GM12891 (cell line): ENCODE measurements around the gene TAC1. TPM values are rescaled to one million over a fixed set of nuclear protein-coding genes. Genes with fewer than 3 reads are reported as not detected.

Source experiments
- DNase-seq: peaks from one replicate; pipeline ENCODE4 v3.0.0; 2011; ENCODE audit warnings: low spot score; ENCODE audit not compliant: insufficient read length
- FAIRE-seq: peaks from 2 replicates; lab custom pipeline; 2011; peaks lifted over from hg19 to GRCh38; lab: Jason Lieb, UNC
- PAX5 ChIP-seq: IDR thresholded peaks from 2 replicates; pipeline ENCODE4 v1.6.1; 2011; ENCODE audit warnings: low read length, moderate library complexity, mild to moderate bottlenecking; ENCODE audit not compliant: insufficient read depth, severe bottlenecking
- POLR2A ChIP-seq: IDR thresholded peaks from 2 replicates; pipeline ENCODE4 v1.6.1; 2011; ENCODE audit warnings: low read depth, low read length, control low read depth
- POLR2AphosphoS5 ChIP-seq: IDR thresholded peaks from 2 replicates; pipeline ENCODE4 v1.6.1; 2011; ENCODE audit warnings: low read depth, low read length, control low read depth
- POU2F2 ChIP-seq: IDR thresholded peaks from 2 replicates; pipeline ENCODE4 v1.6.1; 2011; ENCODE audit warnings: low read depth, mild to moderate bottlenecking, control low read depth, low read length, moderate library complexity
- SPI1 ChIP-seq: IDR thresholded peaks from 2 replicates; pipeline ENCODE4 v1.6.1; 2011; ENCODE audit warnings: low read depth, low read length, control low read depth
- TAF1 ChIP-seq: IDR thresholded peaks from 2 replicates; pipeline ENCODE4 v1.6.1; 2011; ENCODE audit warnings: low read depth, low read length, control low read depth
- polyA plus RNA-seq: library from polyadenylated mRNA; unstranded; fragments of >200 nt; gene quantifications from one replicate; pipeline ENCODE4 v1.2.1, GENCODE V29; 2012; ENCODE audit warnings: low read depth, missing spikeins, inconsistent platforms; ENCODE audit not compliant: missing spikeins

TAC1 gene, protein sequence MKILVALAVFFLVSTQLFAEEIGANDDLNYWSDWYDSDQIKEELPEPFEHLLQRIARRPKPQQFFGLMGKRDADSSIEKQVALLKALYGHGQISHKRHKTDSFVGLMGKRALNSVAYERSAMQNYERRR
- not detected for polyA plus RNA-seq

DNA sequence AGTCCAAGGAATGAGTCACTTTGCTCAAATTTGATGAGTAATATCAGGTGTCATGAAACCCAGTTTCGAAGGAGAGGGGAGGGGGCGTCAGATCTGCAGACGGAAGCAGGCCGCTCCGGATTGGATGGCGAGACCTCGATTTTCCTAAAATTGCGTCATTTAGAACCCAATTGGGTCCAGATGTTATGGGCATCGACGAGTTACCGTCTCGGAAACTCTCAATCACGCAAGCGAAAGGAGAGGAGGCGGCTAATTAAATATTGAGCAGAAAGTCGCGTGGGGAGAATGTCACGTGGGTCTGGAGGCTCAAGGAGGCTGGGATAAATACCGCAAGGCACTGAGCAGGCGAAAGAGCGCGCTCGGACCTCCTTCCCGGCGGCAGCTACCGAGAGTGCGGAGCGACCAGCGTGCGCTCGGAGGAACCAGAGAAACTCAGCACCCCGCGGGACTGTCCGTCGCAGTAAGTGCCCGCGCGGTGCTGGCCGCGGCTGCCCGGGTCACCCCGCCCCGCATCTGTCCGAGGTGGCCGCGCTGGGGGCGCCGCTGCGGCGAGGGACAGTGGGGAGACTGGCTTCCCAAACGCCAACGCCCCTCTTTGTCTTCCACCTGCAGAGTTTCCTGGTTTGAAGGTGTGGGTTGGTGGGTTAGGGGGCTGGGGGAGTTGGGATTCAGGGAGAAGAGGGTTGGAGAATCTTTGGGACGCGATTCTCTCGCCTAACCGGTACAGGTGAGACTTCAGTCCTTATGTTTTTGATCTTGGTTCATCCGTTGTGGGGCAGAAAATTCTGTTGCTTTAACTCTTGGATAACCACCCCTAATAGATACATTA, at the start of gene TAC1:
TSS of gene TAC1 (plus strand) at position 351 of the 829 bp plus-strand sequence. CDS start 527 bp downstream, outside the sequence.
- no peak for TF ChIP-seq POU2F2
- DNase-seq = no peak
- no peak for FAIRE-seq

DNA sequence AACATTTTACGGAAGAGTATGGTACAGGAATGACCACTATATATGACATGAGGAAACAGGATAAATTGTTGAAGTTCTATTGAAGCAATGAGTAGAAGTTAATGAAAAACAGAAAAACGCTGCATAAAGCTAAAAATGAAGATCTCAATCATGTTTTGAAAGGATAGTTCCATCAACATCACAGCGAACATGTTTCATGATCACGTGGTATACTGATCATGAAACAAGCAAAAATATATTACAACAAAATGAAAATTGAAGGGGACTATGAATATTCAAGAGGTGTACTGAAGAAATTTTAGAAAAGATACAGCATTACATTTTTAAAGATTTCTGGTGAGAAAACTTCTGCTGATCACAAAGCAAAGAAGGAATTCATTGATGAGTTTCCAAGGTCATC, 45.9 kb upstream of the TAC1 start:
- TF ChIP-seq POLR2AphosphoS5 (no peak), PAX5 (no peak), POU2F2 (no peak), TAF1 (no peak), POLR2A (no peak), SPI1 (no peak)
- DNase-seq (no peak), FAIRE-seq (no peak)

DNA sequence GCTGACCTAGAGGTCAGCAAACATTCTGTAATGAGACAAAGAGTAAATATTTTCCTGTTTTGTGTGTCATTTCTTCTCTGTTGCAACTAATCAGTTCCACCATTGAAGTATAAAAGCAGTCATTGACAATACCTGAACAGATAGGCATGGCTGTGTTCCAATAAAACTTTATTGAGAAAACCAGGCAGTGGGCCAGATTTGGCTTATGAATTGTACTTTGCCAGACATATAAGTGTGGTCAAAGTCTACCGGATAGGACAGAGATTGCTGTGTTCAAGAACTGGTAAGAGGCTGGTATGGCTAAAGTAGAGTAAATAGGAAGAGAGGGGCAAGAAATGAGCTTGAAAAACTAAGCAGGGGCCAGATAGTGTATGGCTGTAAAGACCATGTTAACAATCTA, 38.3 kb upstream of the TAC1 start:
- no peak for TF ChIP-seq POLR2AphosphoS5
- DNase-seq (no peak), FAIRE-seq (no peak)

DNA sequence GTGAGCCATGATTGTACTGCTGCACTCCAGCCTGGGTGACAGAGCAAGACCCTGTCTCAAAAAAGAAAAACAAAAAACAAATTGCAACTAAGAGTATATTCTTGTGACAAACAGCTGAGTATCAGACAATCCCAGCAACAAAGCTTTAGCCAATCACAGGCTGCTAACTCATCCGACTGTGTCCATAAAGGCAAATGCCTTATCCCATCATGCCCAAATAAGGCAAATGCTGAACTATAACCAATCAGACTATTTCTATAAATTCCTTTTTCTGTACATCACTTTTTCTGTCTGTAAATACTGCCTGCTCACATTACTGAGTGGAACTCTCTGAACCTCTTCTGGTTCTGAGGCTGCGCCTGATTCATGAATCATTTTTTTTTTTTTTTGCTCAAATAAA, 37.5 kb upstream of the TAC1 start:
- DNase-seq = no peak
- FAIRE-seq = no peak
- no peak for TF ChIP-seq POLR2A
- no peak for TF ChIP-seq SPI1

DNA sequence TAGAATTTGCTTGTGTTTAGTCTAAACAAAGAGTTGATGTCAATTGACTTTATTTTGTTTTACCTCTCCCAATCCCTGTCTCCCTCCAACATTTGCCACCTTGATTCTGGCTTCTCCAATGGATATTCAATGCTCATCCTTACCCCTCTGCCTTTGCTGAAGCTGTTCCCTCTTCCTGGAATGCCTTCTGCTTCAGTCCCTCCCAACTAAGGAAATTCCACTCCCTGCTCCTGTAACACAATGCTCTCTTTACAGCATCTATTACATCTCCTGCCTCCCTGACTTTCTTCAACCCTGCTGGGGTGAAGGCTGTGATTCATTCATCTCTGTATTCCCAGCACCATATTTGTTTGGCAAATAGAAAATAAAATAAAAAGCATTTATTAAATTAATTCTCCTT, 34.5 kb upstream of the TAC1 start:
- no peak for FAIRE-seq
- TF ChIP-seq POLR2A (no peak), POLR2AphosphoS5 (no peak), PAX5 (no peak), SPI1 (no peak), TAF1 (no peak), POU2F2 (no peak)

DNA sequence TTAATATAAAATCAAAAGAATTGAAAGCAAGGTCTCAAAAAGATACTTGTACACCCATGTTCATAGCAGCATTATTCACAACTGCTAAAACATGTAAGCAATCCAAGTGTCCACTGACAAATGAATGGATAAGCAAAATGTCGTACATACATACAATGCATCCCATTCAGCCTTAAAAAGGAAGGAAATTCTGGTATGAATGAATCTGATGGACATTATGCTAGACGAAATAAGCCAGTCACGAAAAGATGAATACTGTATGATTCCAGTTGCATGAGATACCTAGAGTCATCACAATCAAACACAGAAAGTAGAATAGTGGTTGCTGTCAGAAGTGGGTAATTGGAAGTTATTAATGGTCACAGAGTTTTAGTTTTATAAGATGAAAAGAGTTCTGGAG, 9.5 kb upstream of the TAC1 start:
- DNase-seq (no peak), FAIRE-seq (no peak)
- no peak for TF ChIP-seq POLR2A
- TF ChIP-seq PAX5 = no peak
- TF ChIP-seq SPI1 = no peak
- TF ChIP-seq POLR2AphosphoS5 = no peak
- TF ChIP-seq POU2F2 = no peak
- no peak for TF ChIP-seq TAF1

More for the DNA sequence above, 34.5 kb upstream of the TAC1 start:
- DNase-seq = no peak

DNA sequence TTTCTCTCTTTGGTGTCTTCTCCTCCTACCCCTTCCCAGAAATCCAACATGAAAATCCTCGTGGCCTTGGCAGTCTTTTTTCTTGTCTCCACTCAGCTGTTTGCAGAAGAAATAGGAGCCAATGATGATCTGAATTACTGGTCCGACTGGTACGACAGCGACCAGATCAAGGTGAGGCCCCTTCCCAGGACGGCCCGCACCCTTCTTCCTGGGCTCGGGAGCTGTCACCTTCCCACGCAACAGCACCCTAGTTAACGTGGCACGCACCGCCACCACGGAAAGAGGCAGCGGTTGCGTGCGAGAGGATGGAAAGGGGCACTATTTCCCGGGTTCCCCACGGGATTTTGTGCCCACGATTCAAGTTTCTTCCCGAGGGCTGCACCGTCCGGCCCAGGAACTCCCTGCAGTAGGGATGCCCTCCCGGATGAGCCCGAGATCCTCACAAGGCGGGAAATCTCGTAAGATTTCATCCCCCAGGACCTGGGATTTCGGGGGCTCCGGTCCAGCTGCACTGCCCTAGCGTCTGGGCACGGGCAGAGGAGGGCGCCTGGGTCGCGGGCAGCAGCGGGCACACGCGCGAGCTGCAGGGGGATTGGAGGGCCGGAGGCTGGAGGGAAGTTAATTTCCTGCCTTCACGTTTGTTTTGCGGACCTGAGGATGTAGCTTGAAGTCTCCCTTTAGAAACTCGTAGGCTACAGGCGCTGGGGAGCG, 834 bp downstream of the TAC1 start:
- FAIRE-seq = no peak
- DNase-seq = no peak
- no peak for TF ChIP-seq SPI1
- no peak for TF ChIP-seq POU2F2
- TF ChIP-seq PAX5 = no peak
- no peak for TF ChIP-seq POLR2AphosphoS5
- no peak for TF ChIP-seq POLR2A
- TF ChIP-seq TAF1 = no peak

DNA sequence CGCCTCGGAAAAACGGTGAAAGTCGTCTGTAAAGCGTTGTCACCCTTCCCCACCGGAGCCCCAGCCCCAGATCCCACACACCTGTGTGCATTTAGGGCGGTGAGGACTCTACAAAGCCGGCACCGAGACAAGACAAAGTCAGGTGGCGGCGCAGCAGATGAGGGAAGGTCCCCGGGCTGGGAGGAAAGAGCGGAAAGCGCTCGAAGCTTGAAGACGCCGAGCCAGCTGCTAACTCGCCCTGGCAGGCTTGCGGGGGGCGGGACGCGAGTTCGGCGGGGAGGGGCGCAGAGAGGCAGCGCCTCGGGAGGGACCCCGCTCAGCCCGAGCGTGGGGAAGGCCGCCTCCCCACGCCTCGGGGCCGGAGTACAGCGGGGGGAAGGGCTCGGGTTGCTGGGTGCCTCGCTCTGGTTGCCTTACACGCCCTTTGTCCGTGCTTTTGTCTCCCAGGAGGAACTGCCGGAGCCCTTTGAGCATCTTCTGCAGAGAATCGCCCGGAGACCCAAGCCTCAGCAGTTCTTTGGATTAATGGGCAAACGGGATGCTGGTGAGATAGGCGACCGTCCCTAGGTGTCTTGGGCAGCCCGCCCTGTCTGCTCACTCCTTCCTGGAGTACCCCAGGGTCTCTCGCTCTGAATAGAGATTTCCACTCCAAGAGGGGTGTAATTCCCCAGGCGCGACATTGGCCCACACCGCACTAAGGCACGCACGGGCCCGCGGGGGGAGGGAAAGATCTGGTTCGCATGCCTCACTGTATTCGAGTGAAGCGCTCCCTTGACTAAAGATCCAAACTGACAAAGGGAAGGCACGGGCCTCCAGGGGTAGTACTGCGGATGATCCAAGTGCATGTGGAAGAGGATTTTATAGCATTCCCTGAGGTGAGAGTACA, 1.6 kb downstream of the TAC1 start:
- FAIRE-seq (no peak), DNase-seq (no peak)
- TF ChIP-seq SPI1 = no peak
- no peak for TF ChIP-seq POU2F2
- TF ChIP-seq TAF1 = no peak

- no peak for DNase-seq
- no peak for TF ChIP-seq POU2F2
- TF ChIP-seq PAX5 = no peak
- no peak for TF ChIP-seq SPI1
- TF ChIP-seq POLR2A = no peak
- no peak for TF ChIP-seq TAF1
- no peak for TF ChIP-seq POLR2AphosphoS5
- no peak for FAIRE-seq
Measured at GRCh38 chr7:97734255-97734654, 2.4 kb downstream of the TAC1 start.

DNA sequence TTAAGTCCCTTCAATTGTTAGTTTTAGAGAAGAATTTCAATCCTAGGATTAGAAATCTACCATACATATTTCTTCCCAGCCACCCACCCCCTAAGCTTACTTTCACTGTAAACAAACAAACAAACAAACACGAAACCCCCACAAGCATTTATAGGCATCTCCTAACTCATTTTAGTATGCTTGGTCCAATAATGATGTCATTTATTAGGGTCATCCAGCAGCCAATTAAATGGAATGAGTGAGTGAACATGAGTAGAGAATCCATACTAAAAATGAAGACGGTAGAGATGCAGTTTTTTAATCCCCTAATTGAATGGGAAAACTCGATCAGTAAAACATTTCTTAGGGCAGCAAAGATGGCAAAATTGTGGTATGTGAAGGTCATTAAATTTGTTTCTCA, 3.2 kb downstream of the TAC1 start:
- TF ChIP-seq TAF1 (no peak), SPI1 (no peak), POU2F2 (no peak), POLR2A (no peak), POLR2AphosphoS5 (no peak), PAX5 (no peak)
- FAIRE-seq (no peak), DNase-seq (no peak)

- no peak for DNase-seq
- FAIRE-seq = no peak
- no peak for TF ChIP-seq POLR2AphosphoS5
- no peak for TF ChIP-seq POU2F2
- TF ChIP-seq SPI1 = no peak
- TF ChIP-seq PAX5 = no peak
- TF ChIP-seq TAF1 = no peak
- TF ChIP-seq POLR2A = no peak
Measured at GRCh38 chr7:97748482-97748881, 16.6 kb downstream of the TAC1 start.
